Central memory CD8-positive, alpha-beta T cell (primary cell): ENCODE measurements around the gene NEUROD6.

Experiments
- ATAC-seq: fragments of 150-1000 bp; cut with Tn5 transposase; replicated peaks from 2 replicates; pipeline ENCODE4 v1.10.0; 2022; ENCODE audit warnings: mild to moderate bottlenecking, moderate FRiP score, moderate number of reproducible peaks; ENCODE audit not compliant: poor library complexity, severe bottlenecking; ENCODE audit errors: extremely low read depth
- DNase-seq, 2 donors: peaks; one replicate each; pipeline ENCODE4 v3.0.0; 2021; ENCODE audit warnings: low spot score in 2 of 2
- H3K27ac Mint-ChIP-seq: one replicate; pipeline ENCODE4 v1.8.0; 2022; ENCODE audit warnings: low read depth, mild to moderate bottlenecking, moderate library complexity, mixed read lengths
- H3K27me3 Mint-ChIP-seq: one replicate; pipeline ENCODE4 v1.8.0; 2022; ENCODE audit warnings: mixed read lengths
- H3K36me3 Mint-ChIP-seq: one replicate; pipeline ENCODE4 v1.8.0; 2022; ENCODE audit warnings: mild to moderate bottlenecking, moderate library complexity, mixed read lengths; ENCODE audit not compliant: insufficient read depth
- H3K4me1 Mint-ChIP-seq: one replicate; pipeline ENCODE4 v1.8.0; 2022; ENCODE audit warnings: mixed read lengths
- H3K4me3 Mint-ChIP-seq: one replicate; pipeline ENCODE4 v1.8.0; 2022; ENCODE audit warnings: mild to moderate bottlenecking, moderate library complexity, mixed read lengths
- H3K9me3 Mint-ChIP-seq: one replicate; pipeline ENCODE4 v1.8.0; 2022; ENCODE audit warnings: mixed read lengths

The NEUROD6 gene

DNA sequence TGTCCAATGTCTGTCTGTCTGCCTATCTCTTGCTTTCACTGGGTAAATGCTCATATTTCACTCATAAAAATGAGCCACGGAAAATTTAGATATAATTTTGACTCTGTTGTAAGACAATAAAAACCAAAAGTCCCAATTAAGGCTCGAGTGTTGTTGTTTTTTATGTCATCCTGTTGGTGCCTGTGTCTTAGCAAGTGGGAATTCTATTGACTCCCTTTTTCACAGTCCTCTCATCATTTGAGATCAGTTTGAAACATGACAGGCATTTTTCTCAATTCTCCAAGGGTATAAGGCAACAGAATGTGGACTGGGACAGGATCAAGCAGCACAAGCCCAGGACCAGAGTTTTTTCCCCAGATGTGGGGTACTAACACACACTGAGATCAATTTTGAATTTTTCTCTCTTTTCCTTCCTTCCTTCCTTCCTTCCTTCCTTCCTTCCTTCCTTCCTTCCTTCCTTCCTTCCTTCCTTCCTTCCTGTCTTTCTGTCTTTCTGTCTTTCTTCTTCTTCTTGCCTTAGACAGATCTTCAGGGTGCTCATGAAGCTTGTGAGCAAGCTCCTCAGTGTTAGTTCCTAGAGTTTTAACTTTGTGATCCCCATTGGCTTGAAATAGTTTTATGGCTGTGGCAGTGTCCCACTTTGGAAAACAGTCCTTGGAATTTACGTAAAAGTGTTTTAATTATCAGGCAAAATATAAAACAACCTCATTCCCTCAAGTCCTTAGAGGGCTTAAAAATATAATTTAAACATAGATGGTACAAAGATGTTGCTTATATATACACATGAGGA is 3.2 kb upstream of the NEUROD6 start:
- Mint-ChIP-seq H3K27ac (no peak overlapping the region), H3K36me3 (no peaks in the 10 kb centered on the region)

DNA sequence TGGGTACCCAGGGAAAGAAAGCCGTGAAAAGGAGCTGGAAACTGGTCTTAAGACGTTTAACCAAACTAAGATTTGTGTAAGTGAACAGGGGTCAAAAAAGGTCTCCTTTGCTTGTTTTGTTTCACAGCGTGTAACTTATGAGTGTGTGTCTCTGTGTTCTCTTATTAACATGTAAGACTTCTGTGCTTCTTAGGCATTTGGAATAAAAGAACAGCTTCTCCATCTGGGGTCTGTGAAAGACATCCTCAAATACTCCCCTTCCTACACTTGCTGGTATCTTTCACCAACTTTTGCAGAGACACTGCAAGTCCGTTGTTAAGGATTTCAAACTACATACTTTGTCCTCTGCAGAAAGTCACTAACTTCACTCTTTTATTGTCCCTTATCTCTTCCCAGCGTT is 615 bp upstream of the NEUROD6 start:
- no peak overlapping the region for H3K4me3 Mint-ChIP-seq
- ATAC-seq (no peak), DNase-seq (no peak)
- H3K9me3 Mint-ChIP-seq = peaks cover 6% of the 10 kb centered on the region
- H3K27me3 Mint-ChIP-seq = no peaks in the 10 kb centered on the region
- no peak overlapping the region for H3K27ac Mint-ChIP-seq
- H3K36me3 Mint-ChIP-seq = no peaks in the 10 kb centered on the region
- H3K4me1 Mint-ChIP-seq = no peaks in the 10 kb centered on the region

More for the DNA sequence above, 3.2 kb upstream of the NEUROD6 start:
- no peak for ATAC-seq
- Mint-ChIP-seq H3K9me3 (peaks cover 6% of the 10 kb centered on the region), H3K4me1 (no peaks in the 10 kb centered on the region), H3K4me3 (no peak overlapping the region), H3K27me3 (no peaks in the 10 kb centered on the region)
- no peak for DNase-seq

DNA sequence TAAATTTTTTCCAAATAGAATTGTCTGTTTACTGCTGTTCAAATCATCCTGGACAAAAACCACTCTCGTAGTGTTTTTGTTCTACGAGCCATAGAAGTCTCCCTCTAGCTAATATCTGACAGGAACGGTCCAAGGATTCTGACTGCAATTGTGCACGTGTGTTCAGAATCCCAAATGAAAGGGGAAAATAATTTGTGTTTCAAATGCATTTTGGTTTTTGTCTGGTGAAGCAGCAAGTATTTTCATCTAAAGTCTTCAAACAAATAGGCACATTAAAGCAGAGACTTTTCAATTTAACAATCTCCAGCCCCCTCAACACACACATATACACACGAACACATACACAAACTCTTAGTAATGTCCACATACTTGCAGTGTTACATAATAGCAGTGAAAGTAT is 475 bp downstream of the NEUROD6 start:
- no peak overlapping the region for H3K4me3 Mint-ChIP-seq
- no peaks in the 10 kb centered on the region for H3K9me3 Mint-ChIP-seq
- no peaks in the 10 kb centered on the region for H3K4me1 Mint-ChIP-seq

DNA sequence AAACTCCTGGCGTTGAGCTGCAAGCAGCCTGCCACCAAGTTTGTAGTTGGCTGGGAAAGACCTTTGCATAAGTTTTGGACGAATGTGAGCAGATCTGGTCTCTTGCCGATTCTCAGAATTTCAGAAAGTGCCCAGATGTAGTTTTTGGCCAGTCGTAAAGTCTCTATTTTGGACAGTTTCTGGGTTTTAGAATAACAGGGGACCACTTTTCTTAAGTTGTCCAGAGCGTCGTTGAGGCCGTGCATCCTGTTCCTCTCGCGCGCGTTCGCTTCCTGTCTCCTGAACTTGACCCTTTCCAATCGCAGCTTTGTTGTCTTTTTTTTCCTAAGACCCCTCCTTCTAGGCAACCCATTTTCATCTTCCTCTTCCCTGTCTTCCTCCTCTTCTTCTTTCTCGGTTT is 1.8 kb downstream of the NEUROD6 start:
- Mint-ChIP-seq H3K4me3 (no peak overlapping the region), H3K36me3 (no peaks in the 10 kb centered on the region), H3K9me3 (no peaks in the 10 kb centered on the region), H3K27ac (no peak overlapping the region), H3K4me1 (no peaks in the 10 kb centered on the region), H3K27me3 (peaks cover 14% of the 10 kb centered on the region)
- ATAC-seq = no peak
- DNase-seq = no peak

More for the DNA sequence above, 475 bp downstream of the NEUROD6 start:
- ATAC-seq (no peak), DNase-seq (no peak)
- Mint-ChIP-seq H3K36me3 (no peaks in the 10 kb centered on the region), H3K27me3 (peaks cover 9% of the 10 kb centered on the region), H3K27ac (no peak overlapping the region)

DNA sequence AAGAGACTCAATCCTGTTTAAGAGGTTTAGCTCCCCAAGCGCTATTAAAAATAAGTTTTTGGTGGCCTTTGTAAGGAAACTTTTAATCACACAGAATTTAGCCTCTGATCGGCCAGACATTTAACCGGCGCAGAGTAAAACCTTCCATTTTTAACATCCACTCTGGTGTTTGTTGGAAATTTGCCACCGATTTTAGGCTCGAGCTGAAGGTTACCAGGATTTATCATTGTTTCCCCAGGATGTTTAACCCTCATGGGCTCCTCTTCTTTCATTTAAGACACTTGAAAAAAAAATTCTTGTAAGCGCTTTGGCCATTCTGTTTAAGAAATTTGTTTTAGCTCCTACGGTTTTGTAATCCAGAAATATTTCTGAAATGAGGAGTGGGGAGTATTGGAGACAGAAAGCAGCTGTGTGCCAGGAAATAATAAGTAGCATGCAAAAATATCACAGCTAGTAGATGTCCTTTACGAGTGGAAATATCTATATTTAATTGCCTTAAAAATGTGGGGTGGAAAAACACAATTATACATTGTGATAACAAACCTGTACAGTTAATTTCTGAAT is 3.4 kb downstream of the NEUROD6 start:
- no peaks in the 10 kb centered on the region for H3K36me3 Mint-ChIP-seq
- H3K9me3 Mint-ChIP-seq = peaks cover 10% of the 10 kb centered on the region
- peaks cover 14% of the 10 kb centered on the region for H3K27me3 Mint-ChIP-seq
- no peaks in the 10 kb centered on the region for H3K4me1 Mint-ChIP-seq
- DNase-seq (no peak), ATAC-seq (no peak)
- no peak overlapping the region for H3K27ac Mint-ChIP-seq
- H3K4me3 Mint-ChIP-seq = no peak overlapping the region

DNA sequence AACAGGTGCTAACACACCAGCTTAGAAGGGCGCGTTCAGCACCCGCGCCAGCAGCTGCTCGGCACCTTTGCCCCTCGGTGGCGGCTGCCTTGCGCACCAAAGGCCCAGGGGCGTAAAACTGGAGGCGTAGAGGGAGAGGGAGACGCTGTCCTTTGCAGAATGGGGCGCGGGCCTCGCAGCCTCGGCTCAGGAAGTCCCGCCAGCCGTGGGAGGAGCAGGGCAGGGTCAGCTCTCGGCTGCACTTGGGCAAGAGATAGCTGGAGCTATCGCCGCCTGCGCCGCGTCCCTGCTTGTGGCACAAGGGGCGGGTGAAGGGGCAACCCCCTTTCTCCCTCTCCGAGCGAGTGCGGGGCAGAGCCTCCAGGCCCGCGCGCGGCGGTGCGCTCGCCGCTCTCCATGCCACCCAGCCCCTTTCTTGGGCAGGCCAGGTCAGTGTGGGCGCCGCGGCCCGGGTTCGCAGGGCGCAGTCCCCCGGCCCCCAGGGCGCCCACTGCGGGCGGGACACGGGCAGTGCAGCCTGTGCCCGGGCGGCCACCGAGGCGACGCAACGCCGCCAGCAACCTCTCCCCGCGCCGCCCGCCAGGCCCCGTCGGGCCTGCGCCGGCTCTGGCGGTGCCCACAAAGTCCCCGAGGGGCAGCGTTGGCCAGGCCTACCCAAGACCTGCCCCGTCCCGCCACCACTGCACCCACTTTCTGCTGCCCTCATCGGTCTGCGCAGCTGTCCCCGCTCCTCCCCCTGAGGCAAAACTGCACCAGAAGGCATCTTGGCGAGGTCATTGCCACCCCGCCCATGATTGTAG is 4.1 kb downstream of the NEUROD6 start:
- peaks cover 14% of the 10 kb centered on the region for H3K27me3 Mint-ChIP-seq
- H3K4me1 Mint-ChIP-seq = no peaks in the 10 kb centered on the region
- no peaks in the 10 kb centered on the region for H3K36me3 Mint-ChIP-seq
- no peak overlapping the region for H3K4me3 Mint-ChIP-seq
- peaks cover 12% of the 10 kb centered on the region for H3K9me3 Mint-ChIP-seq
- ATAC-seq (no peak), DNase-seq (no peak)
- no peak overlapping the region for H3K27ac Mint-ChIP-seq

DNA sequence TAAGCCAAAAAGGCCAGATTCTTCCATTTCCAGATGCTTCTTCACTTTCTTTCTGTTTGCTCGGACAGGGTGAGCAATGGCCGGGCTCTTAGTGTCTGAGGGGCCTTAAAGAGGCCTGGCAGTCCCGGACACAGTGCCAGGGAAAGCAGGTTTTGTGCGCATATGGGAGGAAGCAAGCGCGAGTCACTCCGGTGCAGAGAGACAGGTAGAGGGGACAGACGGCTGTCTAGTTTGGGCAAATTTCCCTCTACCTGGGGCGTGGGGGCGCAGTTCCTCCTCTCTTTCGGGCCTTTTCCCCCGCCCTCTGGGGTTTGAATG is 4.7 kb downstream of the NEUROD6 start:
- Mint-ChIP-seq H3K4me1 (no peaks in the 10 kb centered on the region), H3K9me3 (peaks cover 12% of the 10 kb centered on the region), H3K27me3 (peaks cover 14% of the 10 kb centered on the region), H3K36me3 (no peaks in the 10 kb centered on the region), H3K4me3 (no peak overlapping the region), H3K27ac (no peak overlapping the region)
- DNase-seq = no peak
- no peak for ATAC-seq

DNA sequence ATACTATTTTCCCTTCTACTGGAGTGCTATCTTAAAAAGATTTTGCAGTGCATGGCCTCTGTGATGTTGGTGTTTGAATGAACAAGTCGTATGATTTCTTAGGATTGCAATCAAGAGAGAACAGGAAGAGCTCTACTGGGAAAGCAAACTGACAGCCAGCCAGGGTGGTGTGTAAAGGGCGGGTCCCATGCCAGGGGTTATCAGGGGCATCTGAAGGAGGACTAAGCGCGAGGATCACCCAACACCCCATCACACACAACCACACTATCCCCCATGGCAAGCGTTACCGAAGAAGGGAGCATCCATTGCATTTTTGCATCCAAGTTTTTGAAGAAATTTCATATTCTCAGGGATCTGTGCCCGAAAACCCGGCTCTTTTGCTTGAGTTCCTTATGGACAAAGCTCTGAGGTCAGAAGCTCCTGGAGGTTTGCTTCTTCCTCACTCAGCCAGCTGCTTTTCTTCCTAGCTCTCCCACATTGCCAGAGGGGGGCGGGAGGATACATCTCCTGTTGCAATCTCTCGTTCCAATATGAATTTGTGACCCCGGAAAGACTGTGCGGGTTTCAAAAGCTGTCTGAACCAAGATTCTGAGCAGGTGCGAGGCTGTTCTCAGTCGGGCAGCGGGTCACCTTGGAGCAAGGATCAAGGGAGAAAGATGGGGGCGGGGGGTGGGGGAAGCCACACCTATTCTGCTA is 5.2 kb downstream of the NEUROD6 start:
- Mint-ChIP-seq H3K27ac (no peak overlapping the region), H3K4me3 (no peak overlapping the region)
- ATAC-seq = no peak

DNA sequence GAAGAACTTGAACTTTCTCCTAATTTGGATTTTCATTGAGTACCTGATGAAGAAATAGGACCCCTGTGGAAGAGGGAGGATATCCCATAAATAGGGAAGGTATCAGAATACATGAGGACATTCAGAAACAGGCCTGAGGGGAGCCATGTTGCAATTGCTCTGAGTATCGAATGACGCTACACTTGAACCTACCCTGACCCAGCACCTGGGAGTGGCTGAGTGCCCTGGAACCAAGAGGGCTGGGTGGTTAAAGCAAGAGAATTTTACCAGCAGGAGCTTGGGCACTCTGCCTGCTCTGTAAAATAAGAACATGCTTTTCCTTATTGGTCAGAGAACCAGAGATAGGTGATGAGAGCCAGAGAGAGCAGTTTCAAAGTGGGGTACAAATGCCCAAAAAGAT is 7.2 kb downstream of the NEUROD6 start:
- Mint-ChIP-seq H3K9me3 (peaks cover 17% of the 10 kb centered on the region), H3K4me3 (no peak overlapping the region), H3K27me3 (peaks cover 14% of the 10 kb centered on the region), H3K27ac (no peak overlapping the region), H3K4me1 (no peaks in the 10 kb centered on the region), H3K36me3 (no peaks in the 10 kb centered on the region)
- DNase-seq (no peak), ATAC-seq (no peak)

More for the DNA sequence above, 5.2 kb downstream of the NEUROD6 start:
- no peaks in the 10 kb centered on the region for H3K4me1 Mint-ChIP-seq
- no peaks in the 10 kb centered on the region for H3K36me3 Mint-ChIP-seq
- peaks cover 14% of the 10 kb centered on the region for H3K27me3 Mint-ChIP-seq
- H3K9me3 Mint-ChIP-seq = peaks cover 15% of the 10 kb centered on the region
- no peak for DNase-seq

DNA sequence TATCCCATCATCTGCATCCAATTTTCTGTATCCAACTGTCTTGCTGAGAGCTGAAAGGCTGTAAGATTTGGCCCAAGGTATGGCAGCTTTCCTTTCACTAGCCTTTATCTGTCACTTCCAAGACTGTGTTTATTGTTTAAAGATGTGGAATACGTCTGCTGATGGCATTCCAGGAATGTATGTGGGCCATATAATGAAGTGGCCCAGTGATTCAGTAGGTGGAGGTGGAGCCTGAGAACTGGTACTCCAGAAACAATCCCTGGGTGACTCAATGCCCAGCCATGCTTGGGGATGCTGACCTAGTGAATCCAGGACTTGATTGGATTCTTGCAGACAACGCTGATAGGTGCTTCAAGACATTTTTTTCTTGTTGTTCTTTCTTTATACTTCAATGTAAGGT is 13.5 kb downstream of the NEUROD6 start:
- Mint-ChIP-seq H3K27me3 (no peaks in the 10 kb centered on the region), H3K4me3 (no peak overlapping the region), H3K9me3 (peaks cover 25% of the 10 kb centered on the region), H3K36me3 (no peaks in the 10 kb centered on the region), H3K4me1 (no peaks in the 10 kb centered on the region), H3K27ac (no peak overlapping the region)
- ATAC-seq = no peak
- no peak for DNase-seq

DNA sequence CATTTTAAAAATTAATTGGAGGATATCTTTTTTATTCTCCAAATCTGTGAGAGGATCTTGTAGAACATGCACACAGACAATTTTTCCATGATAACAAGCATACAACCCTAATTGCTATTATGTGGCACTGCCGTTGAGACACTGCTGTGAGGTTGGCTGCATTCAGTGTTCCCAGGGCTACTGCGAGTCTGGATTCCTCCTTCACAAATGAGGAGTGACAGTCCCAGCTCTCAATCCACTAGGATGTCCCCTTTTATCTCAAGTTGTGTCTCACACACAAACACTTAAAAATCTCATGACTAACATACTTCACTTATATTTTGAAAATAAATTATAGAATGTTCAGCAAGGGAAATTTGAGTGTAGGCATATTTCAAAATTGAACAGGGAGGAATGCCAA is 14.1 kb downstream of the NEUROD6 start:
- ATAC-seq = no peak
- Mint-ChIP-seq H3K27me3 (no peaks in the 10 kb centered on the region), H3K36me3 (no peaks in the 10 kb centered on the region), H3K4me3 (no peak overlapping the region), H3K9me3 (peaks cover 24% of the 10 kb centered on the region), H3K4me1 (no peaks in the 10 kb centered on the region), H3K27ac (no peak overlapping the region)
- no peak for DNase-seq

DNA sequence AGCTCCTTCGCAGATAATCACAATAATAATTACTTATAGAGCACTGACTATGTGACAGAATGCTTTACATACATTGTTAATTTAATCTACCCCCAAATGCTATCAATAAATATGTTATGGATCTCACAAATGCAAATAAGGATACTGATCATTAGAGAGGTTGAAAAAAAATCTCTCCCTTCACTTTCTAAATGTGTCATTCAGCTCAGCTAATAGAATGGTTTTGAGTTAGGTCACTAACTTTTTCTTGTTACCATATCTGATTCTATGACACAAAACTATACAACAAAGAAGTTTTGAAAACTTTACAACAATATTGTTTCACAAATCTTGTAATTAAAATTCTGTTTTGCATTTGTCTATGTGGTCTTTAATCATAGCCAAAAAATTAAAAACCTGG is 17.4 kb downstream of the NEUROD6 start:
- no peak for ATAC-seq

More for the DNA sequence above, 17.4 kb downstream of the NEUROD6 start:
- peaks cover 20% of the 10 kb centered on the region for H3K9me3 Mint-ChIP-seq
- no peaks in the 10 kb centered on the region for H3K36me3 Mint-ChIP-seq
- no peak overlapping the region for H3K27ac Mint-ChIP-seq
- DNase-seq = no peak
- no peak overlapping the region for H3K4me3 Mint-ChIP-seq
- H3K27me3 Mint-ChIP-seq = no peaks in the 10 kb centered on the region
- H3K4me1 Mint-ChIP-seq = no peaks in the 10 kb centered on the region
